ENCODE measurements around the gene ZNF491. TPM values are rescaled to one million over a fixed set of nuclear protein-coding genes. Genes with fewer than 3 reads are reported as not detected.
"Not testable (repeated sequence)": the region's sequence is repeated elsewhere in the genome, so short reads cannot be mapped to it uniquely, and the experiment has no call there.

Gene ZNF491
- not detected in 2 replicates for total RNA-seq (2014; rRNA removed; shearing (Covaris generic))
- polyA plus RNA-seq (2014; cell fraction: nucleus; rRNA removed) = not detected in 2 replicates

- no peak for DNase-seq (ENCODE audit: extremely low read depth, low read depth)
Measured at GRCh38 chr19:11798391-11799330, at the start of gene ZNF491. TSS of gene ZNF491 (plus strand) at chr19:11798523. CDS start at chr19:11805954, 7,431 bp downstream.

- DNase-seq (ENCODE audit: extremely low read depth, low read depth) = no peak
Measured at GRCh38 chr19:11749751-11750150, 48.6 kb upstream of the ZNF491 start.

GRCh38 chr19:11752244-11752736 lies 46.0 kb upstream of the ZNF491 start:
- DNase-seq (ENCODE audit: extremely low read depth, low read depth) = no peak

DNA sequence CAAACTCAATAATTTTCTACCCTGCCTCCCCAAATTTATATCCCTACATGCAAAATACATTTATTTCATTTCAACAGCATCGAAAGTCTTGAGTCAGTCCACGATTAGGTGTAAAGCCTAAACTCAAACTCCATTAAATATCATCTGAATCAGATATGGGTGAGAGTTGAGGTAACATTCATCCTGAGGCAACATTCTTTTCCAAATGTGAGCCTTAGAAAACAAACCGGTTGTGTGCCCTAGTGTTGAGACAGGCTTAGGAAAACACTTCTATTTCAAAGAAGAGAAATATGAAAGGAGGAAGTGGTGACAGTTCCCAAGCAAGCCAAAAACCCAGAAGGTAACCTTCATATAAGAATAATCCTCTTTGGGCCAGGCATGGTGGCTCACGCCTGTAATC lies 43.7 kb upstream of the ZNF491 start:
- no peak for DNase-seq (ENCODE audit: extremely low read depth, low read depth)

DNA sequence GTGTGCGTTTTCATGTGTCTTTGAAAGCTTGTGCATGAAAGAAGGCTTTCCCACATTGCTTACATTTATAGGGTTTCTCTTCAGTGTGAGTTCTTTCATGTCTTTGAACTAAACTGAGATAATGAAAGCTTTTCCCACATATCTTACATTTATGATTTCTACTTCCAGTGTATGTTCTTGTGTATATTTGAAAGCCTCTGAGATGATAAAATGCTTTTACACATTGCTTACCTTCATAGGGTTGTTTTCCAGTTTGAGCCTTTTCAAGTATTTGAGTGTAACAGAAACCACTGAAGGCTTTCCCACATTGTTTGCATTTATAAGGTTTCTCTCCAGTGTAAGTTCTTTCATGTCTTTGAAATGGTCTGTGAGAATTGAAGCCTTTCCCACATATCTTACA lies 41.4 kb upstream of the ZNF491 start:
- no peak for DNase-seq (ENCODE audit: extremely low read depth, low read depth)

GRCh38 chr19:11759805-11760204 lies 38.5 kb upstream of the ZNF491 start:
- no peak for DNase-seq (ENCODE audit: extremely low read depth, low read depth)

DNA sequence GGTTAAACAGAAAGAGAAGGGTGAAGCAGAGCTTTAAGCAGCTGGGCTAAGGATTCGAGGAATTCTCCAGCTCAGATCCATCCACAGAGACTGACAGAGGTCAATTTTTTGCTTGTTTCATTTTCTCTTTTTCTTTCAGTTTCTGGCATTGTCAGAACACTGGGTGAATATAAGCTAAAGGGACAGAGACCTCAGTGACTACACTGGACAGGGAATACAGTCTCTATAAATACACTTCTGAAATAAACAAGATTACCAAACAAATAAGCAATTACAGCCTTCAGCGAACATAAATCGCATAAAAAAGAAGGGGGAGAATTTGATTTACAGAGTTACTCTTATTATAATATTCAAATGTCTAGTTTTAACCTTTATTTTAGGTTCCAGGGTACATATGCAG lies 35.2 kb upstream of the ZNF491 start:
- DNase-seq (ENCODE audit: extremely low read depth, low read depth) = no peak

DNA sequence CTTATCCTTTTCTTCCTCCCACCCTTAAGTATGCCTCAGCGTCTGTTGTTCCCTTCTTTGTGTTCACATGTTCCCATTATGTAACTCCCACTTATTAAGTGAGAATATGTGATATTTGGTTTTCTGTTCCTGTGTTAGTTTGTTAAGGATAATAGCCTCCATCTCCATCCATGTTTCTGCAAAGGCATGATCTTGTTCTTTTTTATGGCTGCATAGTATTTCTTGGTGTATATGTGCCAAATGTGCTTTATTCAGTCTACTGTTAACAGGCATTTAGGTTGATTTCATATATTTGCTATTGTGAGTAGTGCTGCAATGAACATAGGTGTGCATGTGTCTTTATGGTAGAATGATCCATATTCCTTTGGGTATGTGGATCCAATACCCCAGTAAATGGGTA lies 34.7 kb upstream of the ZNF491 start:
- no peak for DNase-seq (ENCODE audit: extremely low read depth, low read depth)

DNA sequence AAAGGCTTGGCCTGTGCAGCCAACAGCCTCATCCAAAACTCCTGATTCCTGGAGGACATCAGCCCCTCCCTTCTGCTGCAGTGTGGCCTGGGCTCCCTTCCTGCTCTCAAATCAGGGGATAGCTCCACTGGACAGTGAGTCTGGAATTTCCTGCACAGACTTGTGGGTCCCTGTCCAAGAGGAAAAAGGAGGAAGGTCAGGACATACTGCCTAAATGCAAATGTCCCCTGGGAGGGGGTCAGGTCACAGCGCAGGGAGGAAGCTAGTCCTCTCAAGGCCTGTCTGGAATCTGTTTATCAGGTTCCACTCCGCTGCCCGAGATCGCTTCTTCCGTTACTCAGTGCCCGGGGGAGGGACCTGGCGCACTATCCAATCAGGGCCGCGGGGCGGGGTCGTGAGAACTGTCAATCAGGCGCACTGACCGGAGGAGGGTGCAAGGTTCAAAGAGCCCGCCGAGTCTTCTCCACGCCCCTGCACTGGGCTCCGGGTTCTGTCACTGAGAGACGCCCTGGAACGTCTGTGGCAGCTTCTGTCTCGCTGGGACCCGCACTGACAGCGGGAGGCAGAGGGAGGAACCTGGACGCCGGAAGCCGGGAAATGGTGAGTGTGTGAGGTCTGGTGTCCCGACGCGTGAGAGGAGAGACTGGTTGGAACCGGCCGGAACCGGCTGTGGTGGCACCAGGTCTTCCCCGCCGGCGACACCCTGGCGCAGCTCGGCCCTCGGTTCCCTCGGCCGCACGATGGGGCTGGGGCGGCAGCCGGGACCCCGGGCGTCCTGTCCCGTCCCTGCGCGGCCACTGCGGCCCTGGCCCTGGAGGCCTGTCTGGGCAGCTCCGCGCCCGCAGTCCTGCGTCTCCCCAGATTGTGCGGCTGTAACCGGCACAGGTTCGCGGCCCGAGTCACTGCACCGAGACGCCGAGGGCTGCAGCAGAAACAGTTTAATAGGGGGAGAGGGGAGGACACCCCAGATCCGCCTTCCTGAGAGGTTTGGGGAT lies 31.4 kb upstream of the ZNF491 start, which contains the start of gene ZNF441:
Gene ZNF441, plus strand, starts transcription at position 404 of the 995 bp plus-strand sequence. Its CDS starts 194 bp downstream, at position 598.
- DNase-seq (ENCODE audit: extremely low read depth, low read depth) = no peak

GRCh38 chr19:11767633-11768133 lies 30.6 kb upstream of the ZNF491 start:
- no peak for DNase-seq (ENCODE audit: extremely low read depth, low read depth)

DNA sequence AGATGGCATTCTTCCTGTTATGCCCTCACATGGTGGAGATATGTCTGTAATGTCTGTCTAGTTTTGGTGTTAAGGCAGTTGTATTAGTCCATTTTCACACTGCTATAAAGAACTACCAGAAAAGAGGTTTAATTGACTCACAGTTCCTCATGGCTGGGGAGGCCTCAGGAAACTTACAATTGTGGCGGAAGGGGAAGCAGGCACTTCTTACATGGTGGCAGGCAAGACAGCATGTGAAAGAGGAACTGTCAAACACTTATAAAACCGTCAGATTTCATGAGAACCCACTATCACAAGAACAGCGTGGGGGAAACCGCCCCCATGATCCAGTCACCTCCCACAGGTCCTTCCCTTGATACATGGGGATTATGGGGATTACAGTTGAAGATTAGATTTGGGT lies 28.3 kb upstream of the ZNF491 start:
- DNase-seq (ENCODE audit: extremely low read depth, low read depth) = no peak

DNA sequence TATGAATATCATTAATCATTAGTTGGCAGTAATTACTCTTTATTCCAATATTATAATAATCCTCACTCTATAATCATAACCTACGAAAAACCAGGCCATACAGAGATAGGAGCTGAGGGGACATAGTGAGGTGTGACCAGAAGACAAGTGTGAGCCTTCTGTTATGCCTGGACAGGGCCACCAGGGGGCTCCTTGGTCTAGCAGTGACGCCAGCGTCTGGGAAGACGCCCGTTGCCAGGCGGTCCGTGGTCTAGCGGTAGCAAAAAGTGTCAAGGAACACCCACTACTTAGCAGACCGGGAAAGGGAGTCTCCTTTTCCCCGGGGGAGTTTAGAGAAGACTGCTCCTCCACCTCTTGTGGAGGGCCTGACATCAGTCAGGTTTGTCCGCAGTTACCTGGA lies 26.8 kb upstream of the ZNF491 start:
- DNase-seq (ENCODE audit: extremely low read depth, low read depth) = not testable (repeated sequence)

- not testable (repeated sequence) for DNase-seq (ENCODE audit: extremely low read depth, low read depth)
Measured at GRCh38 chr19:11776669-11777068, 21.7 kb upstream of the ZNF491 start.

- DNase-seq (ENCODE audit: extremely low read depth, low read depth) = no peak
Measured at GRCh38 chr19:11780431-11781020, 17.8 kb upstream of the ZNF491 start.

DNA sequence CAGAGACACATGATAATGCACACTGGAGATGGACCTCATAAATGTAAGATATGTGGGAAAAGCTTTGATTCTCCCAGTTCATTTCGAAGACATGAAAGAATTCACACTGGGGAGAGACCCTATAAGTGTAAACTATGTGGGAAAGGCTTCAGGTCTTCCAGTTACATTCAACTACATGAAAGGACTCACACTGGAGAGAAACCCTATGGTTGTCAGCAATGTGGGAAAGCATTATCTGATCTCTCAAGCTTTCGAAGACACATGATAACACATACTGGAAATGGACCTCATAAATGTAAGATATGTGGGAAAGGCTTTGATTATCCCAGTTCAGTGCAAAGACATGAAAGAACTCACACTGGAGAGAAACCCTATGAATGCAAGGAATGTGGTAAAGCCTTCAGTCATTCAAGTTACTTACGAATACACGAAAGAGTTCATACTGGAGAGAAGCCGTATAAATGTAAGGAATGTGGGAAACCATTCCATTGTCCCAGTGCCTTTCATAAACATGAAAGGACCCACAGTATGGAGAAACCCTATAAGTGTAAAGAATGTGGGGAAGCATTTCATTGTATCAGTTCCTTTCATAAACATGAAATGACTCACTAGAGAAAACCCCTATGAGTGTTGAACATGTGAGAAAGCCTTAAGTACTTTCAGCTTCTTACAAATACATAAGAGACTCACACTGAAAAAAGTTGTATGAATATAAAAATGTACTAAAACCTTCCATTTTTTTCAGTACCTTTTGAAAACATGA lies 16.8 kb upstream of the ZNF491 start:
- DNase-seq (ENCODE audit: extremely low read depth, low read depth) = no peak

GRCh38 chr19:11783767-11784166 lies 14.6 kb upstream of the ZNF491 start:
- DNase-seq (ENCODE audit: extremely low read depth, low read depth) = no peak

DNA sequence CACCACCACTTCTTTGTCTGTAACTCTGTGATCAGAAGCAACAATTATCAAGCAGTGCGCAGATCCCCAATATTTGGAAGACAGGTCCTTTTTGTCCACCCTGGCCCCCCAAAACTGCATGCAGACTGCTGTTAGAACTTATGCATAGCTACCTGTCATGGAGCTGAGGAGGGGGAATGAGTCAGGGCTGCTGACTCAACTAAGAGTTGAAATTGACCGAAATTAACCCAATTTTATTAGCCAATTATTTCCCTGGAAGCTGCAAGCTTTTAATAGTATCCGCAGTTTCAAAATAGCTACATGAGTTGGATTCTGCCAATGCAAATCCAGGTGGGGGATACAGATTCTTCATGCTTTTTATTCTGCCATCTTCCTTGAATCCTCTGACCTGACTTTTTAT lies 14.0 kb upstream of the ZNF491 start:
- no peak for DNase-seq (ENCODE audit: extremely low read depth, low read depth)

- DNase-seq (ENCODE audit: extremely low read depth, low read depth) = no peak
Measured at GRCh38 chr19:11787536-11787935, 10.8 kb upstream of the ZNF491 start.

- no peak for DNase-seq (ENCODE audit: extremely low read depth, low read depth)
Measured at GRCh38 chr19:11792942-11793341, 5.4 kb upstream of the ZNF491 start.

Data from NCI-H460 (cell line).